Measurements from ENCODE around the gene TAGLN3.
"Not testable (repeated sequence)": the region's sequence is repeated elsewhere in the genome, so short reads cannot be mapped to it uniquely, and the experiment has no call there.

Gene TAGLN3

DNA sequence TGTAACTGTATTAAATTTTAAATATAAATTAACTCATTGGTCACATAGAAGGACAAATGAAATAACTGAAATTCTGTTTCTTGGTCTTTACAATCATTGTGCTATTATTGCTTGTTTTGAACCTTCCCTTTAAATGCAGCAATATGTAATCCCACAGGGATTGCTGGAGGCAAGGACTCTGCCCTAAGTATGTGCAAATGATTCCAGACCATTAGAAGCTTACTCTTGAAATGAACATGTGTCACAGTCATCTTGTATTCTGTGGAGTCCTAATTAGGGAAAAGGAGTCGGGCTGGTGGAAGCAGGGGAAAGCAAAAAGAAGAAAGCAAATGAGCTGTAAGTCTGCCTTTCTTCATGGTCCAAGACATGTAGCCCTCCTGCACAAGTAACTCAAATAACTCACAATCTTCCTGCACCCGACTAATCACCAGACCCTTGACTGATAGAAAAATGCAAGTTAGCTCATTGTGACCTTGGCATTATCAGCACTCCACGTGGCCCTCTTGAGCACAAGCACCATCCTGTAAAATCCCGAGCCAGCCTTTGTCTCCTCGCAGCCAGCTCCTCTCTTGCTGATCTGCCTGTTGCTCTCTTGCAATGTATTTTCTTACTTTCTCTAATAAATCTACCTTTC lies 33.5 kb downstream of the TAGLN3 start:
- TF ChIP-seq, protein P1, sequence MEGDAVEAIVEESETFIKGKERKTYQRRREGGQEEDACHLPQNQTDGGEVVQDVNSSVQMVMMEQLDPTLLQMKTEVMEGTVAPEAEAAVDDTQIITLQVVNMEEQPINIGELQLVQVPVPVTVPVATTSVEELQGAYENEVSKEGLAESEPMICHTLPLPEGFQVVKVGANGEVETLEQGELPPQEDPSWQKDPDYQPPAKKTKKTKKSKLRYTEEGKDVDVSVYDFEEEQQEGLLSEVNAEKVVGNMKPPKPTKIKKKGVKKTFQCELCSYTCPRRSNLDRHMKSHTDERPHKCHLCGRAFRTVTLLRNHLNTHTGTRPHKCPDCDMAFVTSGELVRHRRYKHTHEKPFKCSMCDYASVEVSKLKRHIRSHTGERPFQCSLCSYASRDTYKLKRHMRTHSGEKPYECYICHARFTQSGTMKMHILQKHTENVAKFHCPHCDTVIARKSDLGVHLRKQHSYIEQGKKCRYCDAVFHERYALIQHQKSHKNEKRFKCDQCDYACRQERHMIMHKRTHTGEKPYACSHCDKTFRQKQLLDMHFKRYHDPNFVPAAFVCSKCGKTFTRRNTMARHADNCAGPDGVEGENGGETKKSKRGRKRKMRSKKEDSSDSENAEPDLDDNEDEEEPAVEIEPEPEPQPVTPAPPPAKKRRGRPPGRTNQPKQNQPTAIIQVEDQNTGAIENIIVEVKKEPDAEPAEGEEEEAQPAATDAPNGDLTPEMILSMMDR (IDR thresholded peaks at IDR 0.05; ENCODE audit: borderline replicate concordance, insufficient read depth, low read depth, low read length) = no peak
- no peak overlapping the region for H3K4me3 ChIP-seq (ENCODE audit: low read depth, low read length)

DNA sequence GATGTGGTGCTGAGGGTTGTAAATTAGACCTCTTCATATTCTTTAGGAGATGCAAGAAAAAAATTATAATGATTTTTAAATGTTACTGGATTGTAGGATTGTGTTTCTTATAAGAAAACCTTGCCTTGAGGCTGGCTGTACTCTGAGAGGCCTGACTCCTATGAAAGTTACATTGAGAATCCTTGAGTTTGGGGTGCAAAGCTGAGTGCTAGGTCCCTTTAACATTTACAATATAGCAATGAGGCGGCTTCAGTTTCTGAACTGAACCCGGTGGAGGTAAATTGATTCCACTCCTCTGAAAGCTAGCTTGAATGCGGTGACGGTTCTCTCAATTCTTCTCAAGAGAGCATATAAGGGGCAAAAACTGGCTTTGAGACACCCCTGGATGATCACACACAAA lies 35.7 kb downstream of the TAGLN3 start, which contains the start of gene TMPRSS7:
Gene TMPRSS7 (plus strand): TSS at position 301 of the 400 bp plus-strand sequence. CDS start 110 bp downstream, outside the sequence.
- no peak within 1 kb of the TSS for H3K4me3 ChIP-seq (ENCODE audit: low read depth, low read length)
- TF ChIP-seq, protein P1 (IDR thresholded peaks at IDR 0.05; ENCODE audit: borderline replicate concordance, insufficient read depth, low read depth, low read length) = no peak

DNA sequence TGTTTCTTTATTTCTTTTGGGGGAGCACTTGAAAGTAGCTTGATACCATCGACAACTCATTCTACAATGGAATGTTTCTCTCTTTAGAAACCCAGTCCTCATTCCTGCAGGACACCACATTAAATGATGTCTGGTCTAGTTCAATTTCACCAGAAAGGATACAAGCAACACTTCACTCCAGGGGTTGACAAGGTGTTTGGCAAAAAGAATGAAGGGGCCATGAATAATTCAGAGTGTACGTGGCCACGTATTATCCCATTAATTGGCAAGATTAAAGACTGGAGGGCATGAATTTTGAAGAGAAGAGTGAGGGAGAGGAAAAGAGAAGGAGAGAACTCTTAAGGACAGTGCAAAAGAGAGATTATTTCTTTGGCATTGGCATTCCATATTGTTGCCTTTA lies 36.5 kb downstream of the TAGLN3 start:
- H3K4me3 ChIP-seq (ENCODE audit: low read depth, low read length) = no peak overlapping the region
- TF ChIP-seq, protein P1 (IDR thresholded peaks at IDR 0.05; ENCODE audit: borderline replicate concordance, insufficient read depth, low read depth, low read length) = no peak

DNA sequence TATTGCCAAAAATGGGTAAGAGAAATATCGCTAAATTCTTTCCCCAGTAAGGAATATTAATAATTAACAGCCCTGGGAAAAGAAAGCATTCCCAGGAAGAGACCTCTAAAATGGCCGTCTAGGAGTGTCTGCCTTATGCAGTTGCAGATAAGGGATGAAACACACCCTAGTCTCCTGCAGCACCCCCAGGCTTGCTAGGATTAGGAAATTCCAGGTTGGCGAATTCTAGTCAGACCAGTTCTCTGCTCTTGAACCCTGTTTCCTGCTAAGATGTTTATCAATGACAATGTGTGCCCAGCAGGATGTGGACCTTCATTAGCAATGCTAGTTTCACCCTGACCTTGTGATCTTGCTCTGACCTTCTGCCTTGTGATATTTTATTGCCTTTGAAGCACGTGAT lies 38.5 kb downstream of the TAGLN3 start:
- H3K4me3 ChIP-seq (ENCODE audit: low read depth, low read length) = not testable (repeated sequence)

DNA sequence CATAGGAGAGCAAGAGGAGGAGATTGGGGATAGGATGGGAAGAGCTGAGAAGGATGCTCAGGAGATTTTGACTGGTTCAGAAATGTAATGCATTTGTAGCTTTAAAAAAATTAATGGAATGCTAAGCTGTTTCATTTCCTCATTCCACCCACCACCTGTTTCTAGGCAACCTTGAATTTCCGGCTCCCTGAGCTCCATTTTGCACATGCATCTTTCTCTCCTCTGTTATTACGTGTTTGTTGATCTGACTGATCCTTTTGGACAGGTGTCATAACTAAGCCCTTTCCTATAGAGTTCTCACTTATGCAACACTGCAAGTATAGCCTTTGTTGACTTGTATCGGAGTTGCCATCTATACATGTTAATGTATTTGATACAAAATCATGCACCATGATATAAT lies 40.1 kb downstream of the TAGLN3 start:
- TF ChIP-seq, protein P1 (IDR thresholded peaks at IDR 0.05; ENCODE audit: borderline replicate concordance, insufficient read depth, low read depth, low read length) = no peak

DNA sequence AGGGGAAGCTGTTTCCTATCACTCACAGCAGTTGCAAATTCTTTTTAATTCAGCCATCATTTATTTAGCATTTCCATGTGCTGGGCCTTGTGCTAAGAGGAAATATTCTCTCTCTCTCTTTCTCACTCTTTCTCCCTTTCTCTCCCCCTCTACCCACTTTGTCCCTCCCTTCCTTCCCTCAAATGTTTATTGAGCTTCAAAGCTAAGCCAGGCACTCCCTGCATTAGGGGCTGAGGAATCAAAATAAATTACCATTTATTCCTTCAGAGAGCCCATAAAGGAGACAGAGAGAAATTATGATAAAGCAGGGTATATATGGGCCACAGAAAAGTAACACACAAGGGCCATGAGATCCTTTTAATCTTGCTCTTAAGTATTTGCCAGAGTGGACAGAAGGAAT lies 42.6 kb downstream of the TAGLN3 start:
- H3K4me3 ChIP-seq (ENCODE audit: low read depth, low read length) = no peak overlapping the region
- TF ChIP-seq, protein P1 (IDR thresholded peaks at IDR 0.05; ENCODE audit: borderline replicate concordance, insufficient read depth, low read depth, low read length) = no peak

More for the DNA sequence above, 40.1 kb downstream of the TAGLN3 start:
- H3K4me3 ChIP-seq (ENCODE audit: low read depth, low read length) = no peak overlapping the region

DNA sequence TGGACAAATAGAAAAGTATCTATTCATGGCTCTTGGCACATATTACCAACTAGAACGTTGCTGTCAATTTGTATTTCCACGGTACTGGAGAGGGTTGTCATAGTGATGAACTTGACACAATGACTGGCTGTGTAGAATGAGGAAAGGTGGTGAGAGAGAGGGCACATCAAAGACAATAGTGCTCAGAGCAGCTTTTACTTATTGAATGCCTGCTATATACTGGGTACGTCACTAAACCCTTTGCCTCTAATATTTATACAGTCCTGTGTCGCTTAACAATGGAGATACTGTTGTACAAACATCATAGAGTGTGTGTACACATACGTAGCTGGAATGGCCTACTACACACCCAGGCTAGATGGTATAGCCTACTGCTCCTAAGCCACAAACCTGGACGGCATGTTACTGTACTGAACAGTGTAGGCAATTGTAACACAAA lies 44.1 kb downstream of the TAGLN3 start:
- TF ChIP-seq, protein P1 (IDR thresholded peaks at IDR 0.05; ENCODE audit: borderline replicate concordance, insufficient read depth, low read depth, low read length) = no peak
- H3K4me3 ChIP-seq (ENCODE audit: low read depth, low read length) = no peak overlapping the region
